CD4-positive, alpha-beta T cell treated with Interleukin-21 for 1 hour (primary cell): ENCODE measurements around the gene TEX14.
"Not testable (repeated sequence)": the region's sequence is repeated elsewhere in the genome, so short reads cannot be mapped to it uniquely, and the experiment has no call there.

Experiments used
- DNase-seq: peaks from one replicate; pipeline ENCODE4 v3.0.0-alpha.2; 2020

TEX14 gene

GRCh38 chr17:58690033-58690432, 1.8 kb downstream of the TEX14 start:
- DNase-seq, result not testable (repeated sequence)

DNA sequence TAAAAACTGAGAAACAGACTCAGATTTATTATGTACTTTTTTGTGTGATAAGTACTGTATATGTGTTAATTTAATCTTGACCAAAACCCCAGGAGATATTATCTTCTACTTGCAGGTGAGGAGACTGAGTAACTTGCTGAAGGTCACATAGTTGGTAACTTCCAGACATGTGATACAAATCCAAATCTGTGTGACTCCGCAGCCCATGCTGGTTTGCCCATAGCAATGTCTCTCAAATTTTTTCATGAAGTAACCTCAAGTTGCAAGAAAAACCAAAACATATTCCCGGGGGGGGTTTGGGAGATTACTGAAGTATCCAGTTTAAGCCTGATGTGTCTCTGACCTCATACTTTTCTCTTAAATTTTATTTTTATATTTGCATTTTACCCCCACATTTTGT, 3.3 kb downstream of the TEX14 start:
- DNase-seq, result no peak

DNA sequence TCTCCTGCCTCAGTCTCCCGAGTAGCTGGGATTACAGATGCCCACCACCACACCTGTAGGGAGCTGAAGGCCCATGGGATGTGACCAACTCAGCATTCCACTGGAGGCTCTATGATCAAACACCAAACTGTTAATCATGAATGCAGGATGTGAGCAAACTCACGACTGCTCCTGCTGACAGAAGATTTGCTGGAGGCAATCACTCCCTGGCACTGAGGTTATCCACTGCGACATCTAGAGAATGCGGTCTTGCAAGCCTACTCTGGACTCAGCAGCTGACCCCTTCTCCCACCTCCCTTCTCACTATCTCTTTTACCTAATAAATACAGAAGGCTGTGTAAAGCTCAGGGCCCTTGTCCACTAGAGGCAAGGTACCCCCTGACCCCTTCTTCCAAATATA, 4.9 kb downstream of the TEX14 start:
- DNase-seq, result no peak

- DNase-seq, result not testable (repeated sequence)
Measured at GRCh38 chr17:58684462-58684861, 7.4 kb downstream of the TEX14 start.

GRCh38 chr17:58684003-58684402, 7.8 kb downstream of the TEX14 start:
- no peak for DNase-seq

- DNase-seq, result no peak
Measured at GRCh38 chr17:58680038-58680369, 11.8 kb downstream of the TEX14 start.

DNA sequence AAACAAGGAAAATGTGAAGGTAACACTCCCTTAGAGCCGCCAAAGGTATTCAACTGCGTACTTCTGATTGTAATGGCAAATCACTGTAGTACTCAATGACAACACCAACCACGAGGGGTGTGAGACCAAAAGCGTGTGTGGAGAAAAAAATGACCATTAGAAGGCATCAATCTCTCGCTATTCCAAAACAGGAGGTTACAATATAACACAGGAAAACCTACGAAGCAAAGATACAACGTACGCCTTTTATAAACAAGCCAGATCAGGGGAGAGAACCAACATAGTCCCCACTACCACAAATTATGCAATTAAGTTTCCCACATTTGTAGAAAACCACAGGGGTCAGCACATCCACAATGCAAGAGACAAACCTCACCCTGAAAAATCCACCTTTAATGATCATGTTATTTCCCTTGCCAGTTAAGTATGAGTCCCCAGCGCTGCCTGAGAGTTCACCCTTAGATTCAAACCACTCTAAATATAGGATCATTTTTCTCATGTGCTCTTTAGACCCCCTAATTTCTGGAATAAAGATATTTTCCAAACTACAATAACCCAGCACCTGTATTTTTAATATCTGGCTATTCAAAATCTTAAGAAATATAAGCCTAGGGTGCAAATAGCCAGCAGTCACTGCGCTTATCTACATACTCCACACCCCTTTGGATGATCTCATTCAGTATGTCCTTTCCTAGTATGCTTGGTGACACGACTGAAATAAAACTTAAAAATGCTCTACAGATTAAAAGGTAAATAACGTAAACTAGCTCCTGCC, 12.4 kb downstream of the TEX14 start:
- no peak for DNase-seq

DNA sequence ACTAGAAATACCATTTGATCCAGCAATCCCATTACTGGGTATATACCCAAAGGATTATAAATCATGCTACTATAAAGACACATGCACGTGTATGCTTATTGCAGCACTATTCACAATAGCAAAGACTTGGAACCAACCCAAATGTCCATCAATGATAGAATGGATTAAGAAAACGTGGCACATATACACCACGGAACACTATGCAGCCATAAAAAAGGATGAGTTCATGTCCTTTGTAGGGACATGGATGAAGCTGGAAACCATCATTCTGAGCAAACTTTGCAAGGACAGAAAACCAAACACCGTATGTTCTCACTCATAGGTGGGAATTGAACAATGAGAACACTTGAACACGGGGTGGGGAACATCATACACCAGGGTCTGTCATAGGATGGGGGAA, 13.6 kb downstream of the TEX14 start:
- DNase-seq, result not testable (repeated sequence)

GRCh38 chr17:58677194-58677880, 14.5 kb downstream of the TEX14 start:
- DNase-seq, result no peak

- no peak for DNase-seq
Measured at GRCh38 chr17:58671969-58672368, 19.9 kb downstream of the TEX14 start.

DNA sequence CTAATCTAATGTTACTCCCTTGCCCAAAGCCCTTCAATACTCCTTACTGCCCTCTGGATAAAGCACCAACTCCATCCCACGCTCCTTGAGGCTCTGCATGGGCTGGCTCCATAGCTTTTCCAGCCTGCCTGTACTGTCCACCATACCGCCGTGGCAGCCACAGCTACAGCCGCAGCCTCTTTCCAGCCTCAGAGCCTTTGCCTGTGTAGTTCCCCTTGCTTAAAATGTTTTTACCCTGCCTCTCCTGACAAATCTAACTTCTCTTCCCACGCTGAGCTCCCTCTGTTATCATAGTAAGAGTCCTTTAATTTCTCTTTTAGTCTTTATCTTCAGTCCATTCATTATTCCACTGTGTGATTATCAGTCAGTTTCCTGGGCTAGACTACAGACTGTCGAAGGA, 22.0 kb downstream of the TEX14 start:
- DNase-seq, result no peak

- no peak for DNase-seq
Measured at GRCh38 chr17:58668598-58668935, 23.3 kb downstream of the TEX14 start.

DNA sequence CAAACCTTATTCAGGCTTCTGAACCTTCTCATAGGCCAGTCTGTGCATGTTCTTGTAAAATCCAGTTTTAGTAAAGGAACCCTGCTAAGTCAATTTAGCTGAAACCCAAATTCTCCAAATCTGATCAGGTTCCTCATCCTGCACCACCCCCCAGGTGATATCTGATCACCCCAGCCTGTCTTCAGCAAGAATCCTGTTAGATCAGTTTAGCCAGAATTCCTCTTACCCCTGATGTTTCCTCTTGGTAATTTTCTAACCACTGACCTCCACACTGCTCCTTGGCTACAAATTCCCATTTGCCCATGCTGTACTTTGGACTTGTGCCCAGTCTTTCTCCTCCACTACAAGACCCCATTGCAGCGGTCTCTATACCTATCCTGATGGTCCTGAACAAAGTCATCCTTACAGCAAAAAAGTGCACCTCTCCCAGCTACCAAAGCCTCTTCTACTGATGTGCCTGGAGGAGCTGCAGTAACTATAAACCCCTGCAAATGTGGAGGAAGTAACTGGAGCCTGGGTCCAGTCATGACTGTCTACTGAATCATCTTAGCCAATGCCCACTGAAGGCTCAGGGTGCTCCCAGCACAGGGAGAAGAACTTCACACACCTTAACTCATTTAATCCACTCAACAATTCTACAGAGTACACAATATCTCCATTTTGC, 23.8 kb downstream of the TEX14 start:
- no peak for DNase-seq

DNA sequence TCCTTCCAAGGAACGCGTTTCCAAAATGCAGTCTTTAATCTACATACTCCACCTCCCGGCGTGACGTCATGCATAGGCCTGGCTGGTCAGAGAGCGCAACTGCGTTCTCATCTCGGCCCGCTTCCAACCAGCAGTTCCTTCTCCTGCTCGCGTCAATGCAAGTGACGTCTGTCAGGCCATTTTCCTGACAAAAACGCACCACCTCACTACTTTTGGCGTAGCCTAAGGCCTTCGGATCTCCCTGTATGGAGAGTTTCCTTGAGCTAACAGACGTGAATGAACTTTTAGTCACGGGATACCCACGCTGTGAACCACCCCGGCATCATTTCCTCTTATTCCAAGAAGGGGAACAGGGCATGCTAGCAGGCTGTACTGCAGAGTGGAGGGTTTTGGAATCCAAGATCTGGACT, 25.0 kb downstream of the TEX14 start:
- peak; percentile 51 for DNase-seq

DNA sequence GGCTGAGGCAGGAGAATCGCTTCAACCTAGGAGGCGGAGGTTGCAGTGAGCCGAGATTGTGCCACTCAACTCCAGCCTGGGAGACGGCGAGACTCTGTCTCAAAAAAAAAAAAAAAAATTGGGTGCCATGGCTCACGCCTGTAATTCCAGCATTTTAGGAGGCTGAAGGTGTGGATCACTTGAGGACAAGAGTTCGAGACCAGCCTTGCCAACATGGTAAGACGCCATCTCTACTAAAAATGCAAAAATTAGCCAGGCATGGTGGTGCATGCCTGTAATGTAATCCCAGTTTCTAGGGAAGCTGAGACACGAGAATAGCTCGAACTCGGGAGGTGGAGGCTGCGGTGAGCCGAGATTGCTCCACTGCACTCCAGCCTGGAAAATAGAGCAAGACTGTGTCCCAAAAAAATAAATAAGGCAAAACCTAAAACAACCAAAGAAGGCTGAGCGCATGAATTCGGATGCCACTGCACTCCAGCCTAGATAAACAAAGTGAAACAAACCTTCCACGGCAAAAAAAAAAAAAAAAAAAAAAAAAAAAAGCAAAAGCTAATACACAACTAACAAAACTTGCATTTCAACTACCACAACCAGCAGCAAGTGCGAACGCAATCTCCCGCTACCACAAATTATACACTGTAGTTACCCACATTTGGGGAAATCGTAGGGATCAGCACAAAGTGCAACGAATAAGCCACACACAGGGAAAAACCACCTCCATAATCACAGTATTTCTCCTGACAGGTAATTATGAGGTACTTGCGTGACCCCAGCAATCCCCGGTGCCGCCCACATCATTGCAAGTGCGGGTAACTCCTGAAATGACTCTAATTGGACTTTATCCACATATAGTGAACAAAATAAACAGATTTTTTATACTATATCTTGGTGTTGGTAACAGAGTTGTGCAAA, 25.6 kb downstream of the TEX14 start:
- no peak for DNase-seq

- DNase-seq, result no peak
Measured at GRCh38 chr17:58664302-58664701, 27.5 kb downstream of the TEX14 start.

DNA sequence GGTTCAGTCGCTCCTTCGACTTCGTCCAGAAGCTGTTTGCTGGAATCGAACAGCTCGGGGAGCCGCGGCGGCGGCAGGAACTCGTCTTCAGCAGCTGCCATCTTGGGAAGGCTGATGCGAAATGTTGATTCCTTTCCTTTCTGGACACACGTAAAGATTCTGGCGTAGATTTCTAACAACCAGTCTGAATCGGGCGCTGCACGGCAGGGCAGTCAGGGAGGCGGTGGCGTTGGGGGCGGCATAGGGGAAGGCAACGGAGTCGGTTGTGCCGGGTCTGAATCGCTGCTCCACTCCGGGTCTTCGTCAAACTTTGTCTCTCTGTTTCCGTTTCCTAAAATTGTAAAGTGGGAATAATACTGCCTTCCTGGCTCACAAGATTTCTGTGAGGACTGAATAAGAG, 30.3 kb downstream of the TEX14 start:
- no peak for DNase-seq

GRCh38 chr17:58660621-58661020, 31.2 kb downstream of the TEX14 start:
- no peak for DNase-seq

DNA sequence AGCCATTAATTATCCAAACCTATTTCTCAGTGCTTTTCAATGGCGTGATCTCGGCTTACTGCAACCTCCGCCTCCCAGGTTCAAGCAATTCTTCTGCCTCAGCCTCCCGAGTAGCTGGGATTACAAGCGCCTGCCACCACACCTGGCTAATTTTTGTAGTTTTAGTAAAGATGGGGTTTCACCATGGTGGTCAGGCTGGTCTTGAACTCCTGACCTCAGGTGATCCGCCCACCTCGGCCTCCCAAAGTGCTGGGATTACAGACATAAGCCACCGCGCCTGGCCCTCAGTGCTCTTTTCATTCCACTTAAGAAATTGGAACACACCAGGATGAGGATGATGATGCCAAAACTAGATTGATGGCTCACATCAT, 32.1 kb downstream of the TEX14 start:
- not testable (repeated sequence) for DNase-seq

DNA sequence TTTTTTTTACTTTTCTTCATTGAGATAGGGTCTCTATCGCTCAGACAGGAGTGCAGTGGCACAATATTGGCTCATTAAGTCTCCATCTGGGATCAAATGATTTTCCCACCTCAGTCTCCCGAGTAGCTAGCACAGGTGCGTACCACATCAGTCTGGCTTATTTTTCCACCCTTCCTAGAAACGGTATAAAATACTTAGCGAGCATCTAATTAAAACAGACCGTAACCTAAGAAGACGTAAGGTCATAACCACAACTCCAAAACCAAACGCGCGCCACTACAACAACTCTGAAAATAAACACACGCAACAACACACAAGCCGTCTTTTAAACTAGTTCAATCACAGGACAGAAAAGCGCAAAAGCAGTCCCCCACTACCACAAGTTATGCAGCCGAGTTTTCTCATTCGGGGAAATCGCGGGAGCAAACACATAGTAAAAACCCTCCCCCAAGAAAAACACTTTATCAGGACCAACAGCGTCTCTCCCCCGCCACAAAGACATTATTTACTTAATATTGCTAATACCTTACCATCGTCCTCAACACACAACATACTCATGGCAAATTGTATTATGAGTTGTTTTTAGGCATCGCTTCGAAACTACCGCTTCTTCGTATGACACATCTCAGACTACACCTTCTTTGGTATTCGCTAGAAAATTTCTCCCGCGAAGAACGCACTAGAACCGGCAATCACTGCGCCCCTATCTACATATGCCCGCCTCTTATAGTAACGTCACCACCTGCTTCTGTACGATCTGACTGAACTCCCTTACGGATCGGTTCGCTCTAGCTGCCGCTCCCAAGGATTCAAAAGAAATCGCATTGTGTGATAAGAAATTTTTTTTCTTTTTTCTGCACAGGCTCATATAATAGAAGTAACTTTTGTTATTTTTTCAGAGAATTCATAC, 32.8 kb downstream of the TEX14 start:
- peak; percentile 90 for DNase-seq

GRCh38 chr17:58657962-58658803, 33.7 kb downstream of the TEX14 start:
- DNase-seq, result peak; percentile 26
